MM.1S (cell line): ENCODE data around the gene SCUBE1.

Experiments
- DNase-seq: peaks from one replicate; pipeline ENCODE4 v3.0.0-alpha.2; 2015
- H2AFZ ChIP-seq: fragments of 300-600 bp; sonication (generic); 2 replicates; pipeline ENCODE4 v1.6.0; 2016; ENCODE audit warnings: antibody characterized with exemption, low read length
- H3F3A ChIP-seq: fragments of 300-600 bp; sonication (generic); 2 replicates; pipeline ENCODE4 v1.6.1; 2016; ENCODE audit warnings: mild to moderate bottlenecking, antibody characterized with exemption, low read length, moderate library complexity, mixed read lengths; ENCODE audit not compliant: insufficient read depth
- H3K27ac ChIP-seq: fragments of 300-600 bp; sonication (generic); 2 replicates; pipeline ENCODE4 v1.5.1; 2016; ENCODE audit warnings: mild to moderate bottlenecking, low read length
- H3K27me3 ChIP-seq: fragments of 300-600 bp; sonication (generic); replicated peaks from 2 replicates; pipeline ENCODE4 v1.6.0; 2016; ENCODE audit warnings: low read length; ENCODE audit not compliant: insufficient read depth
- H3K36me3 ChIP-seq: fragments of 300-600 bp; sonication (generic); replicated peaks from 2 replicates; pipeline ENCODE4 v1.6.1; 2016; ENCODE audit warnings: mild to moderate bottlenecking, low read length, mixed read lengths; ENCODE audit not compliant: insufficient read depth
- H3K4me1 ChIP-seq: fragments of 300-600 bp; sonication (generic); 2 replicates; pipeline ENCODE4 v1.6.1; 2016; ENCODE audit warnings: low read length, mixed read lengths
- H3K4me2 ChIP-seq: fragments of 300-600 bp; sonication (generic); 2 replicates; pipeline ENCODE4 v1.6.0; 2016; ENCODE audit warnings: low read depth, low read length
- H3K4me3 ChIP-seq: fragments of 300-600 bp; sonication (generic); 2 replicates; pipeline ENCODE4 v1.5.1; 2016; ENCODE audit warnings: low read length, mixed read lengths
- H3K79me2 ChIP-seq: fragments of 300-600 bp; sonication (generic); 2 replicates; pipeline ENCODE4 v1.6.1; 2016; ENCODE audit warnings: mixed run types, low read length, mixed read lengths
- H3K9ac ChIP-seq: fragments of 300-600 bp; sonication (generic); 2 replicates; pipeline ENCODE4 v1.6.1; 2016; ENCODE audit warnings: low read length, mixed read lengths
- H3K9me2 ChIP-seq: fragments of 300-600 bp; sonication (generic); replicated peaks from 2 replicates; pipeline ENCODE4 v1.6.1; 2016; ENCODE audit warnings: mild to moderate bottlenecking, low read length, mixed read lengths; ENCODE audit not compliant: insufficient read depth
- H3K9me3 ChIP-seq: fragments of 300-600 bp; sonication (generic); replicated peaks from 2 replicates; pipeline ENCODE4 v1.6.1; 2016; ENCODE audit warnings: mild to moderate bottlenecking, low read length, mixed read lengths; ENCODE audit not compliant: insufficient read depth
- H4K20me1 ChIP-seq: fragments of 300-600 bp; sonication (generic); 2 replicates; pipeline ENCODE4 v1.6.1; 2016; ENCODE audit warnings: mild to moderate bottlenecking, low read length, moderate library complexity, mixed read lengths; ENCODE audit not compliant: insufficient read depth
- CTCF ChIP-seq: fragments of 300-600 bp; sonication (generic); IDR thresholded peaks from 2 replicates; pipeline ENCODE4 v1.5.1; 2016; ENCODE audit warnings: antibody characterized with exemption, low read length, mixed read lengths
- EZH2 ChIP-seq: fragments of 300-600 bp; sonication (generic); optimal IDR thresholded peaks from 2 replicates; pipeline ENCODE3; 2017; ENCODE audit warnings: low read depth, mild to moderate bottlenecking, antibody characterized with exemption, low read length, mixed read lengths
- EZH2phosphoT487 ChIP-seq: fragments of 300-600 bp; sonication (generic); IDR thresholded peaks from 2 replicates; pipeline ENCODE4 v1.6.1; 2018; ENCODE audit warnings: antibody characterized with exemption, low read length

SCUBE1 gene

GRCh38 chr22:43256569-43256968 lies 86.6 kb downstream of the SCUBE1 start:
- Histone ChIP-seq H3K36me3 (no peaks in the 10 kb centered on the region), H3K4me1 (peaks cover 25% of the 10 kb centered on the region), H3K9ac (no peak overlapping the region), H3K4me2 (no peak overlapping the region), H3K27ac (no peak overlapping the region), H3K27me3 (0 out of 2 replicates have a peak, but pooled peaks cover 3% of the 10 kb centered on the region), H3K9me2 (no peaks in the 10 kb centered on the region), H3K4me3 (no peak overlapping the region), H4K20me1 (no peaks in the 10 kb centered on the region), H3K9me3 (no peaks in the 10 kb centered on the region), H2AFZ (no peak overlapping the region), H3K79me2 (no peaks in the 10 kb centered on the region), H3F3A (no peaks in the 10 kb centered on the region)
- DNase-seq, result no peak
- no peak for TF ChIP-seq EZH2phosphoT487
- TF ChIP-seq CTCF, result no peak
- no peak for TF ChIP-seq EZH2

DNA sequence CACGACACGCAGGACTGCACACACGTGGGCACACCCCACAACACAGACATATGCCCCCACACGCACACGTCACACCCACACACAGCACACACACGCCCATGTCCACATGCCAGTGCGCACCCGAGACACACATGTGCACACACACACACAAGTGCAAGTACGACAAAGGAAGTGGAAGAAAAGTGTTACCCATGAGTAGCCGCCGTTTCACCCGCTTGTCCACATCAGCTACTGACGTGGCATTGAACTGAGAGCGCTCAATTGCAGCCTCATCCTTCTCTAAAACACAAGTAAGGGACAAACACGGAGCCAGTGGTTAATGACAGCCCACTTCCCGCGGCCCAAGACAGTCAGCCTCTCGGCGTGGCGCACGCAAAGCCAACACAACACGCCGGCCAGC lies 87.9 kb downstream of the SCUBE1 start:
- Histone ChIP-seq H3K9me2 (no peaks in the 10 kb centered on the region), H3K4me3 (no peak overlapping the region), H3K9me3 (no peaks in the 10 kb centered on the region), H3K4me1 (peaks cover 14% of the 10 kb centered on the region; the same call in 1 of the 2 replicates), H4K20me1 (no peaks in the 10 kb centered on the region), H3F3A (no peaks in the 10 kb centered on the region), H3K79me2 (no peaks in the 10 kb centered on the region), H2AFZ (no peak overlapping the region), H3K27me3 (0 out of 2 replicates have a peak, but pooled peaks cover 3% of the 10 kb centered on the region), H3K4me2 (no peak overlapping the region), H3K27ac (no peak overlapping the region), H3K36me3 (no peaks in the 10 kb centered on the region), H3K9ac (no peak overlapping the region)
- DNase-seq, result no peak
- no peak for TF ChIP-seq EZH2phosphoT487
- TF ChIP-seq EZH2, result no peak
- no peak for TF ChIP-seq CTCF

DNA sequence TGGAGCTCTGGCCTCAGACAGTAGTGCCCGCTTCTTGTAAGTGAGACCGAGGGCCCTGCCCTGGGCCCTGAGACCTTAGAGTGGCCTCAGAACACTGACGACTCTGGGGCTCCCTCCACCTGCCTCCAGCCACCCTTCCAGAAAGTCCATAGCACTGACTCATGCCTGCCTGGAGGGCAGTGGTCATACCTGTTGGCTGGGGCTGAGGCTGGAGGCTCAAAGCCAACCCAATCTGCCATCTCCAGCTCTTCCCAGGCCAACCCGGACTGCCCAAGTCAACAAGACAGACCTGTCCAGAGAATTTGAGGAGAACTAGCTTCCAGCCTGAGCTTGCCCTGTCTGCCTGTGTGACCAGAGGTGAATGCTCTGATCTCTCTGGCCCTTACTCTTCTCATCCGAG lies 89.3 kb downstream of the SCUBE1 start:
- no peak overlapping the region for H3K9ac ChIP-seq
- H4K20me1 ChIP-seq, result no peaks in the 10 kb centered on the region
- peaks cover 13% of the 10 kb centered on the region; the same call in 1 of the 2 replicates for H3K4me1 ChIP-seq
- no peak for TF ChIP-seq EZH2phosphoT487
- H3F3A ChIP-seq, result no peaks in the 10 kb centered on the region
- H3K27me3 ChIP-seq, result 0 out of 2 replicates have a peak, but pooled peaks cover 3% of the 10 kb centered on the region
- no peak overlapping the region for H2AFZ ChIP-seq
- H3K36me3 ChIP-seq, result no peaks in the 10 kb centered on the region
- no peak overlapping the region for H3K4me3 ChIP-seq
- no peaks in the 10 kb centered on the region for H3K9me2 ChIP-seq
- no peak overlapping the region for H3K27ac ChIP-seq
- no peak overlapping the region for H3K4me2 ChIP-seq
- H3K79me2 ChIP-seq, result no peaks in the 10 kb centered on the region
- no peaks in the 10 kb centered on the region for H3K9me3 ChIP-seq
- no peak for DNase-seq

DNA sequence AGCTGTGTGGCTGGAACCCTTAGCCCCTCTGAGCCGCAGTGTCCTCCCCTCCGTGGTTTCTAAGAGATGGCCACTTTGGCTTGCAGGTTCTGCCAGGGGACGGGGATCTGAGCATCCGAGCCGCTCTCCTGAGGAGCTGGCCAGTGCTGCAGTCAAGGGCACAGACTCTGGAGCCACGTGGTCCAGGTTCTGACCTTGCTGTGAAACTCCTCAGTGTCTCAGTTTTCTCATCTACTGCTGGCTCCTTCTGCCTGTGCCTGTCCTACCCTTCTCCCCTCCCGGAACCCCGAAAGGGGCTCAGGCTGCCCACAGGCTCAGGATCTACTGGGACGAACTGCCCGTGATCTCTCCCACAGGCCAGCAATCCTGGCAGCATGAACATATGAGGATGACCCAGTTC lies 90.9 kb downstream of the SCUBE1 start:
- no peak for DNase-seq
- H3K27me3 ChIP-seq, result 0 out of 2 replicates have a peak, but pooled peaks cover 3% of the 10 kb centered on the region
- H2AFZ ChIP-seq, result no peak overlapping the region
- TF ChIP-seq EZH2phosphoT487 (no peak), EZH2 (no peak), CTCF (no peak)
- H3K36me3 ChIP-seq, result no peaks in the 10 kb centered on the region
- H3K79me2 ChIP-seq, result no peaks in the 10 kb centered on the region
- H3K9me3 ChIP-seq, result no peaks in the 10 kb centered on the region
- H3K4me2 ChIP-seq, result no peak overlapping the region
- no peaks in the 10 kb centered on the region for H3F3A ChIP-seq
- H3K9ac ChIP-seq, result no peak overlapping the region
- H3K4me3 ChIP-seq, result no peak overlapping the region
- H3K4me1 ChIP-seq, result peaks cover 8% of the 10 kb centered on the region; the same call in 1 of the 2 replicates
- no peak overlapping the region for H3K27ac ChIP-seq
- H4K20me1 ChIP-seq, result no peaks in the 10 kb centered on the region
- no peaks in the 10 kb centered on the region for H3K9me2 ChIP-seq
